A673 (cell line): Measurements from ENCODE around the gene FHIT. TPM values are rescaled to one million over a fixed set of nuclear protein-coding genes. Genes with fewer than 3 reads are reported as not detected.

Source experiments
- BruUV-seq: library from RNA; stranded (reverse); fragments of 400-500 nt; replicated peaks from 2 replicates; lab custom pipeline; 2021; lab: Mats Ljungman, UMichigan
- CTCF ChIA-PET: fragments of 300-600 bp; sonication (Branson Sonifier 250); formaldehyde crosslinking; loops from one replicate; lab custom pipeline; 2022; ENCODE audit warnings: antibody characterized with exemption; lab: Charles Lee
- POLR2A ChIA-PET: fragments of 300-600 bp; sonication (Branson Sonifier 250); formaldehyde crosslinking; loops from one replicate; lab custom pipeline; 2022; ENCODE audit warnings: antibody characterized with exemption; ENCODE audit not compliant: low non-redundant PET; lab: Charles Lee
- DNase-seq: peaks from one replicate; pipeline ENCODE4 v3.0.0-alpha.2; 2015; ENCODE audit warnings: low spot score
- H3K27ac ChIP-seq: fragments of 200-600 bp; sonication (generic); 2 replicates; pipeline ENCODE4 v1.5.1; 2016; ENCODE audit warnings: mixed run types, low read depth, mild to moderate bottlenecking, mixed read lengths, antibody characterized with exemption, low read length; ENCODE audit not compliant: poor library complexity, severe bottlenecking
- H3K27me3 ChIP-seq: fragments of 200-600 bp; sonication (generic); replicated peaks from 2 replicates; pipeline ENCODE4 v1.6.1; 2017; ENCODE audit warnings: mixed run types, low read depth, mild to moderate bottlenecking, mixed read lengths, antibody characterized with exemption, low read length; ENCODE audit not compliant: insufficient read depth, poor library complexity
- H3K36me3 ChIP-seq: fragments of 200-600 bp; sonication (generic); 2 replicates; pipeline ENCODE4 v1.6.1; 2016; ENCODE audit warnings: mixed run types, mild to moderate bottlenecking, mixed read lengths, antibody characterized with exemption, low read length; ENCODE audit not compliant: insufficient read depth, poor library complexity, severe bottlenecking
- H3K4me1 ChIP-seq: fragments of 200-600 bp; sonication (generic); 2 replicates; pipeline ENCODE4 v1.6.1; 2017; ENCODE audit warnings: mixed run types, mild to moderate bottlenecking, mixed read lengths, antibody characterized with exemption, low read length; ENCODE audit not compliant: insufficient read depth, poor library complexity, severe bottlenecking
- H3K4me3 ChIP-seq: fragments of 200-600 bp; sonication (generic); 2 replicates; pipeline ENCODE4 v1.5.1; 2016; ENCODE audit warnings: low read depth, mixed run types, mild to moderate bottlenecking, mixed read lengths, low read length; ENCODE audit not compliant: poor library complexity, severe bottlenecking
- H3K9me3 ChIP-seq: fragments of 200-600 bp; sonication (generic); 2 replicates; pipeline ENCODE4 v1.6.1; 2016; ENCODE audit warnings: mixed run types, low read depth, mild to moderate bottlenecking, mixed read lengths, antibody characterized with exemption, low read length; ENCODE audit not compliant: poor library complexity, severe bottlenecking
- EZH2 ChIP-seq: fragments of 200-600 bp; sonication (generic); IDR thresholded peaks from 2 replicates; pipeline ENCODE4 v1.6.1; 2017; ENCODE audit warnings: borderline replicate concordance, low read depth, mild to moderate bottlenecking, mixed read lengths, antibody characterized with exemption, low read length; ENCODE audit not compliant: poor library complexity, severe bottlenecking
- intact Hi-C: fragments of 100-400 bp; cut with micrococcal nuclease; formaldehyde crosslinking; loops from one replicate; pipeline ENCODE4 v1.10.0; 2022; ENCODE audit not compliant: unreplicated experiment
- total RNA-seq: library from RNA; stranded (reverse); gene quantifications from 2 replicates; pipeline ENCODE4 v1.2.3, GENCODE V29; 2021
- TF ChIP-seq, protein P1 (sequence below): fragments of 300-800, 200-600 bp; sonication (generic); conservative IDR thresholded peaks from 2 replicates; pipeline ENCODE4 v1.5.1; 2017; ENCODE audit warnings: low read depth, mild to moderate bottlenecking, antibody characterized with exemption, low read length, moderate library complexity, mixed read lengths

Gene FHIT
- total RNA-seq, 1 experiment from 2014 or later, result not detected

- TF ChIP-seq EZH2, result no peak
- TF ChIP-seq, protein P1, sequence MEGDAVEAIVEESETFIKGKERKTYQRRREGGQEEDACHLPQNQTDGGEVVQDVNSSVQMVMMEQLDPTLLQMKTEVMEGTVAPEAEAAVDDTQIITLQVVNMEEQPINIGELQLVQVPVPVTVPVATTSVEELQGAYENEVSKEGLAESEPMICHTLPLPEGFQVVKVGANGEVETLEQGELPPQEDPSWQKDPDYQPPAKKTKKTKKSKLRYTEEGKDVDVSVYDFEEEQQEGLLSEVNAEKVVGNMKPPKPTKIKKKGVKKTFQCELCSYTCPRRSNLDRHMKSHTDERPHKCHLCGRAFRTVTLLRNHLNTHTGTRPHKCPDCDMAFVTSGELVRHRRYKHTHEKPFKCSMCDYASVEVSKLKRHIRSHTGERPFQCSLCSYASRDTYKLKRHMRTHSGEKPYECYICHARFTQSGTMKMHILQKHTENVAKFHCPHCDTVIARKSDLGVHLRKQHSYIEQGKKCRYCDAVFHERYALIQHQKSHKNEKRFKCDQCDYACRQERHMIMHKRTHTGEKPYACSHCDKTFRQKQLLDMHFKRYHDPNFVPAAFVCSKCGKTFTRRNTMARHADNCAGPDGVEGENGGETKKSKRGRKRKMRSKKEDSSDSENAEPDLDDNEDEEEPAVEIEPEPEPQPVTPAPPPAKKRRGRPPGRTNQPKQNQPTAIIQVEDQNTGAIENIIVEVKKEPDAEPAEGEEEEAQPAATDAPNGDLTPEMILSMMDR, result no peak
- no TSS peak for BruUV-seq
- H3K4me3 ChIP-seq, result no peak overlapping the region
- POLR2A ChIA-PET, result no interaction called here
- H3K36me3 ChIP-seq, result no peaks in the 10 kb centered on the region
- intact Hi-C loops, result no loop called here
- H3K27me3 ChIP-seq, result no peaks in the 10 kb centered on the region
- H3K27ac ChIP-seq, result no peak overlapping the region
- DNase-seq, result no peak
- H3K4me1 ChIP-seq, result no peaks in the 10 kb centered on the region
- H3K9me3 ChIP-seq, result no peaks in the 10 kb centered on the region
- CTCF ChIA-PET, result no interaction called here
These were observed 1479.5 kb downstream of the FHIT start for GRCh38 chr3:59771768-59772181.

DNA sequence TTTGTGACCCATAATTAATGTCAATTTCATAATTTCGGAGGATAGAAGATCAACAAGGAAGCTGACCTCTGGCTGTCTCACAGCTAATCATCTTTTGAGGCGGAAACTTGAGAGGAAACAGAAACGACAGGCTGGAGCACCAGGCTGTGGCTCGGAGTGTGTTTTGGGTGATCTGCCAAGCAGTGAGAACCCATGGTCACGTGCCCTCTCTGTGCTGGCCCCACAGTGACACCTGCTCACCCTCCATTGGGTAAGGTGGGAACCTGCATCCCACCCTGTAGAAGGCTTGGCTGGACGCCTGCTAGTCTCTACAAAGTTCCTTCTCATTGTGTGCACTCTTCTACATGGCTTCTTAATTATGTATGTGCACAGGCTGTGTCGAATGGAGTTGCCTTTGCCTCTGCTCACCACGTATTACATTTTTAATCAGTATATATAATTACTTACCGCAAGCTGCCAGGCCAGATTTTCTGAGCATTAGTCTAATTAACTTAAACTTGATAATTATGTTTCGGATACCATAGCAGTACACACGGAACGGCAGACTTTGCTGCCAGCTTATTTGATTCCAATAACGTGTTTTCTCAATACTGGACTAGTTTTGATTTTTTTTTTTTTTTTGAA lies 1482.0 kb downstream of the FHIT start:
- no peaks in the 10 kb centered on the region for H3K27me3 ChIP-seq
- no peaks in the 10 kb centered on the region for H3K36me3 ChIP-seq
- H3K27ac ChIP-seq, result no peak overlapping the region
- POLR2A ChIA-PET, result no interaction called here
- no peak overlapping the region for H3K4me3 ChIP-seq
- no peak for DNase-seq
- BruUV-seq, result no TSS peak
- no peaks in the 10 kb centered on the region for H3K4me1 ChIP-seq
- CTCF ChIA-PET, result no interaction called here
- intact Hi-C loops, result no loop called here
- TF ChIP-seq, protein P1, result no peak
- no peak for TF ChIP-seq EZH2
- no peaks in the 10 kb centered on the region for H3K9me3 ChIP-seq

DNA sequence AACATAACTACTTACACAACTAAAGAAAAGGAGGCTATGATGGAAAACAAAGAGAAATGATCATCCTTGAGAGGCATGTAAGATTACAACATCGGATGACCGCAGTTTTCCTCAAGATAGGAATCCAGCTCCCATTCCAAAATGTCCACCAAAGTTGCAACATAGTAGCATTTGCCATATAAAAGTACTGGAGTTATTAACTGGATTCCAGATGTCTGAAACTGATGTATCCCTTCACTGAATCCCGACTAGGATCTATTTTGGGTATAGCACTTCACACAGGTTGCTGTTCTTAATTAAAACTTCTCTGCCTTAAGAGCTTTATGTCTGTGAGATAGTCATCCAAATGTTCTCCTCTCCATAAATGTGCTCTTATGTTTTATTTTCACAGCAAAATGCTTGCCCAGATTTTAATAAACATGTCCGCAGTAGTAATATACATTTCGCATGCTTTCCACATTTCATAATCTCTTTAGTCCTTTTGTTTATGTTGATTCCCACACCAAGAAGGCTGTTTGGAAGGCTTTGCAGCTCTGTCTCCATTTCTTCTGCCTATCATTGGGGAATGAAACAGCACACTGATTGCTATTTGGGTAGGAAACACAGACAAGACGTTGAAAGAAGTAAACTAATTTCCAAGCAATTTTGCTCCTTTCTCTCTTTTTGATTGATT lies 1484.9 kb downstream of the FHIT start:
- TF ChIP-seq, protein P1, result no peak
- no peak for TF ChIP-seq EZH2
- POLR2A ChIA-PET, result no interaction called here
- BruUV-seq, result no TSS peak
- no peak overlapping the region for H3K4me3 ChIP-seq
- no peak for DNase-seq
- H3K27me3 ChIP-seq, result no peaks in the 10 kb centered on the region
- no peaks in the 10 kb centered on the region for H3K36me3 ChIP-seq
- intact Hi-C loops, result no loop called here
- H3K27ac ChIP-seq, result no peak overlapping the region
- no peaks in the 10 kb centered on the region for H3K9me3 ChIP-seq
- CTCF ChIA-PET, result no interaction called here
- no peaks in the 10 kb centered on the region for H3K4me1 ChIP-seq
